CD8-positive, alpha-beta memory T cell (primary cell): Measurements from ENCODE around the gene SPART. TPM values are rescaled to one million over a fixed set of nuclear protein-coding genes. Genes with fewer than 3 reads are reported as not detected.

Experiments used
- CTCF ChIA-PET: fragments of 350-600 bp; sonication (Branson Sonifier 250); formaldehyde crosslinking; loops from one replicate; lab custom pipeline; 2021; ENCODE audit warnings: antibody characterized with exemption; lab: Charles Lee
- POLR2A ChIA-PET: fragments of 350-600 bp; sonication (Branson Sonifier 250); formaldehyde crosslinking; loops from one replicate; lab custom pipeline; 2021; ENCODE audit warnings: antibody characterized with exemption; lab: Charles Lee
- DNase-seq, 5 donors: peaks; one replicate each; pipeline versions ENCODE4 v3.0.0 to v3.0.0-alpha.2; 2020 to 2022; ENCODE audit warnings: mixed read lengths in 1 of 5
- H3K27ac ChIP-seq: one replicate; pipeline ENCODE4 v1.7.0; 2013; ENCODE audit warnings: low read depth, mild to moderate bottlenecking, low read length, moderate library complexity
- H3K27me3 ChIP-seq: 2 replicates; pipeline ENCODE4 v1.7.0; 2013; ENCODE audit warnings: low read length, mild to moderate bottlenecking; ENCODE audit not compliant: insufficient read depth, poor library complexity, severe bottlenecking
- H3K36me3 ChIP-seq: 2 replicates; pipeline ENCODE4 v1.7.0; 2013; ENCODE audit warnings: mild to moderate bottlenecking, low read length, moderate library complexity; ENCODE audit not compliant: insufficient read depth
- H3K4me1 ChIP-seq: 2 replicates; pipeline ENCODE4 v1.7.0; 2013; ENCODE audit warnings: mild to moderate bottlenecking, low read length, moderate library complexity; ENCODE audit not compliant: insufficient read depth
- H3K4me3 ChIP-seq: 2 replicates; pipeline ENCODE4 v1.7.0; 2013; ENCODE audit warnings: mild to moderate bottlenecking, low read length
- H3K9me3 ChIP-seq: 2 replicates; pipeline ENCODE4 v1.7.0; 2013; ENCODE audit warnings: mild to moderate bottlenecking, low read length
- H3K27ac Mint-ChIP-seq, 8 donors: one replicate each; pipeline ENCODE4 v1.8.0; 2020 to 2021; ENCODE audit warnings: mixed read lengths in 8 of 8, mild to moderate bottlenecking in 6 of 8, inconsistent platforms in 3 of 8, moderate library complexity in 3 of 8
- H3K27me3 Mint-ChIP-seq, 2 donors: one replicate each; pipeline ENCODE4 v1.8.0; 2020 to 2021; ENCODE audit warnings: mixed read lengths in 2 of 2, mild to moderate bottlenecking in 1 of 2, moderate library complexity in 1 of 2
- H3K36me3 Mint-ChIP-seq, 3 donors: one replicate each; pipeline ENCODE4 v1.8.0; 2020 to 2021; ENCODE audit warnings: mixed read lengths in 3 of 3, inconsistent platforms in 1 of 3, mild to moderate bottlenecking in 1 of 3
- H3K4me1 Mint-ChIP-seq, 3 donors: one replicate each; pipeline ENCODE4 v1.8.0; 2020 to 2021; ENCODE audit warnings: mixed read lengths in 3 of 3, inconsistent platforms in 1 of 3, mild to moderate bottlenecking in 1 of 3
- H3K4me3 Mint-ChIP-seq, 7 donors: one replicate each; pipeline ENCODE4 v1.8.0; 2020 to 2021; ENCODE audit warnings: mixed read lengths in 7 of 7, mild to moderate bottlenecking in 6 of 7, moderate library complexity in 4 of 7, inconsistent platforms in 2 of 7
- H3K9me3 Mint-ChIP-seq, 5 donors: one replicate each; pipeline ENCODE4 v1.8.0; 2020 to 2022; ENCODE audit warnings: mixed read lengths in 5 of 5, mild to moderate bottlenecking in 3 of 5, moderate library complexity in 2 of 5, inconsistent platforms in 1 of 5
- polyA plus RNA-seq: library from polyadenylated mRNA; unstranded; fragments of 300-500 nt; fragmentation: Illumina TruSeq; gene quantifications from one replicate; pipeline ENCODE4 v1.2.3, GENCODE V29; 2021
- total RNA-seq, 2 experiments: library from RNA; stranded (reverse); gene quantifications; one replicate each; pipeline ENCODE4 v1.2.3, GENCODE V29; 2021

Gene SPART
- total and polyA plus RNA-seq, 3 experiments from 2014 or later = 9.2 to 22.6 (median 10.8) TPM

GRCh38 chr13:36275190-36276002, 70.8 kb downstream of the SPART start:
- DNase-seq = no peak
- Histone ChIP-seq H3K4me3 (no peak overlapping the region), H3K27me3 (no peaks in the 10 kb centered on the region), H3K36me3 (no peaks in the 10 kb centered on the region), H3K4me1 (no peaks in the 10 kb centered on the region), H3K9me3 (no peaks in the 10 kb centered on the region), H3K27ac (no peak overlapping the region)
- no peaks in the 10 kb centered on the region for H3K9me3 Mint-ChIP-seq
- H3K27ac Mint-ChIP-seq = no peak overlapping the region
- H3K27me3 Mint-ChIP-seq = no peaks in the 10 kb centered on the region
- no peak overlapping the region for H3K4me3 Mint-ChIP-seq
- CTCF ChIA-PET = no interaction called here
- no peaks in the 10 kb centered on the region for H3K4me1 Mint-ChIP-seq
- no peaks in the 10 kb centered on the region for H3K36me3 Mint-ChIP-seq
- POLR2A ChIA-PET = no interaction called here

DNA sequence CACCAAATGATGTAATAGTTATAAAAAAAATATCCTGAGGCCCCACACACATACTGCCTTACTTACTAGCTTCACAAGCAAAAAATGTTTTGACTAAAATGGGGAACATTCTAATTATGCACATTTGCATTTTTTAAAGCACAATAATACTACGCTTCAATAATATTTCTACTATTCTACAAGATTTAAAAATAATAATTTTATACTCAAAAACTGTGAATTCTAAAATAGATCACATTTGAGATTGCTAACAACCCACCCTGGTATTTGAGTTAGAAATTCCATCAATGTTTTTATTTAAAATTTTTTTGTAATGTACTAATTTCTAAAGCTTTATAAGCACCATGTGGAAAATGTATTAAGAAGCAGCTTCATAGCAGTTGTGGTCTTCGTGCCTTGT, 72.8 kb downstream of the SPART start:
- Histone ChIP-seq H3K4me1 (no peaks in the 10 kb centered on the region), H3K36me3 (no peaks in the 10 kb centered on the region), H3K27ac (no peak overlapping the region), H3K4me3 (no peak overlapping the region), H3K9me3 (no peaks in the 10 kb centered on the region), H3K27me3 (no peaks in the 10 kb centered on the region)
- DNase-seq = no peak
- ChIA-PET CTCF (no interaction called here), POLR2A (no interaction called here)
- peaks cover 0 to 5% (median 0%) of the 10 kb centered on the region in 5 donors for H3K9me3 Mint-ChIP-seq
- no peak overlapping the region for H3K27ac Mint-ChIP-seq
- H3K27me3 Mint-ChIP-seq = no peaks in the 10 kb centered on the region
- H3K4me3 Mint-ChIP-seq = no peak overlapping the region
- H3K4me1 Mint-ChIP-seq = no peaks in the 10 kb centered on the region
- no peaks in the 10 kb centered on the region for H3K36me3 Mint-ChIP-seq

DNA sequence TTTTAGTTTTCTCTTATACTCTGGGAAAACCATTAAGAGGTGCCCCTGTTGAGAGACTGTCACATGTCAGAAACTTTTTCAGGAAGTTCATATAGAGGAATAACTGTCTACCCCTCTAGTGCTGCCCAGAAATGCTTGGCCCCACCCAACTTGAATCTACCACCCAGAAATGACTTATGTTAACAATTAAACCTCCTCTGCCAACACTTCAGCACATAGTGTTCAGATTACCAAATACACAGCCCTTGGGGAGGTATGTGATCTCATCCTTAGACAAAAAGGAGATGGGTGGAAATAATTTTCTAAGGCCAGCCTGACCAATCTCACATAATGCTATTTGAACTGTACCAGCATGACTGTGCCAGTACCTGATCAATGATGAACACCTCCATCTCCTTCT, 84.2 kb downstream of the SPART start:
- H3K4me3 ChIP-seq = no peak overlapping the region
- no peaks in the 10 kb centered on the region for H3K36me3 ChIP-seq
- ChIA-PET POLR2A (no interaction called here), CTCF (no interaction called here)
- no peaks in the 10 kb centered on the region for H3K27me3 ChIP-seq
- H3K9me3 ChIP-seq = no peaks in the 10 kb centered on the region
- Mint-ChIP-seq H3K4me3 (no peak overlapping the region), H3K36me3 (no peaks in the 10 kb centered on the region), H3K4me1 (no peaks in the 10 kb centered on the region), H3K27me3 (no peaks in the 10 kb centered on the region), H3K27ac (no peak overlapping the region), H3K9me3 (peaks cover 0 to 2% (median 0%) of the 10 kb centered on the region in 5 donors)
- no peak overlapping the region for H3K27ac ChIP-seq
- H3K4me1 ChIP-seq = no peaks in the 10 kb centered on the region
- no peak for DNase-seq

DNA sequence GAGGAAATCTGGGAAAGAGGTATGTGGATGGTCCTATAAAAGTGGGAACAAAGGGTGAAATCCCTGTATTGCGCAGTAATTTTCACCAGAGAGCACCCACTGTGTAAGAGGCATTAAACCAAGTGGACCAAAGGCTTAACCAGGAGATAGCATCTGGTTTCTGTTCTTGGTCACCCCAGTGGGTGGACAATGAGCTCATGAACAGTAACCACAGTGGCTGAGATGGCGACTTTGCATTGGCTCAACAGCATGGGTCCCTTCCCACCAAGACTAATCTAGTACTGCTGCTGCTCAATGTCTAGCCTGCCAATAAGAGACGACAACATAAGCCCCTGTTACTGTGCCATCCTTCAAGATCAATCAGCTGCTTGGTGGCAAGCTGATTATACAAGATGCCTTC, 85.2 kb downstream of the SPART start:
- no peaks in the 10 kb centered on the region for H3K9me3 ChIP-seq
- no peaks in the 10 kb centered on the region for H3K27me3 ChIP-seq
- H3K27me3 Mint-ChIP-seq = no peaks in the 10 kb centered on the region
- H3K4me3 Mint-ChIP-seq = no peak overlapping the region
- ChIA-PET POLR2A (no interaction called here), CTCF (no interaction called here)
- DNase-seq = no peak
- H3K4me3 ChIP-seq = no peak overlapping the region
- H3K9me3 Mint-ChIP-seq = peaks cover 0 to 4% (median 0%) of the 10 kb centered on the region in 5 donors
- no peaks in the 10 kb centered on the region for H3K4me1 Mint-ChIP-seq
- no peak overlapping the region for H3K27ac Mint-ChIP-seq
- no peaks in the 10 kb centered on the region for H3K4me1 ChIP-seq
- no peaks in the 10 kb centered on the region for H3K36me3 ChIP-seq
- H3K36me3 Mint-ChIP-seq = no peaks in the 10 kb centered on the region
- no peak overlapping the region for H3K27ac ChIP-seq

GRCh38 chr13:36259361-36260137, 86.6 kb downstream of the SPART start:
- ChIA-PET CTCF (no interaction called here), POLR2A (no interaction called here)
- Histone ChIP-seq H3K4me1 (no peaks in the 10 kb centered on the region), H3K27me3 (no peaks in the 10 kb centered on the region), H3K27ac (no peak overlapping the region), H3K36me3 (no peaks in the 10 kb centered on the region), H3K4me3 (no peak overlapping the region), H3K9me3 (no peaks in the 10 kb centered on the region)
- no peaks in the 10 kb centered on the region for H3K27me3 Mint-ChIP-seq
- no peak overlapping the region for H3K27ac Mint-ChIP-seq
- H3K36me3 Mint-ChIP-seq = no peaks in the 10 kb centered on the region
- no peak overlapping the region for H3K4me3 Mint-ChIP-seq
- peaks cover 0 to 9% (median 2%) of the 10 kb centered on the region in 5 donors for H3K9me3 Mint-ChIP-seq
- DNase-seq = no peak
- no peaks in the 10 kb centered on the region for H3K4me1 Mint-ChIP-seq

DNA sequence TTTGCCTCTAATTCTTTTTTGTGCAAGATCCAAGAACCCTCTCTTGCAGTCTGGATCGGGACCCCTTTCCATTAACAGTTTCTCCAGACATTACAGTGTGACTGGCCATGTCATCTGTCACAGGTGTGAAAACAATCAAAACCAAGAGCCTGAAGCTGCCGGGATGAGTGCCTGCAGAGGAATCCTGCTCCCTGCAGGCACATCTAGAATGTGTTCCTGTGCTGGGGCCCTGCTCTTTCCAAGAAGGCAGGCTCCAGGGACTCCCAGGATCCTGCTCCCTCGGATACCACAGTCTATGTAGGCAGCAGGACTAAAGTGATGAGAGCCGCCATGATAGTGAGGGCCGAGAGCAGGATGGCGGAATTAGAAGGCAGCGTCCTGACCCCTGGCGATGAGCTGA, 87.4 kb downstream of the SPART start:
- H3K27me3 ChIP-seq = no peaks in the 10 kb centered on the region
- H3K4me3 ChIP-seq = no peak overlapping the region
- no peak overlapping the region for H3K4me3 Mint-ChIP-seq
- CTCF ChIA-PET = no interaction called here
- no peaks in the 10 kb centered on the region for H3K9me3 ChIP-seq
- no peaks in the 10 kb centered on the region for H3K4me1 Mint-ChIP-seq
- H3K36me3 ChIP-seq = no peaks in the 10 kb centered on the region
- H3K27ac Mint-ChIP-seq = no peak overlapping the region
- H3K27ac ChIP-seq = no peak overlapping the region
- peaks cover 0 to 9% (median 2%) of the 10 kb centered on the region in 5 donors for H3K9me3 Mint-ChIP-seq
- POLR2A ChIA-PET = no interaction called here
- H3K4me1 ChIP-seq = no peaks in the 10 kb centered on the region
- no peaks in the 10 kb centered on the region for H3K27me3 Mint-ChIP-seq
- H3K36me3 Mint-ChIP-seq = no peaks in the 10 kb centered on the region
- DNase-seq = no peak

Other genes starting within 250 kb of the SPART start
- gene DCLK1, start 215.0 kb downstream of the SPART start, total RNA-seq = not detected
- gene DCLK1, start 215.0 kb downstream of the SPART start, polyA plus RNA-seq = not detected
- not detected for gene SOHLH2, start 131.8 kb downstream of the SPART start, total RNA-seq
- gene SOHLH2, start 131.8 kb downstream of the SPART start, polyA plus RNA-seq = not detected
- not detected for gene CCDC169, start 48.6 kb downstream of the SPART start, total RNA-seq
- not detected for gene CCDC169, start 48.6 kb downstream of the SPART start, polyA plus RNA-seq
- gene CCNA1, start 86.1 kb upstream of the SPART start, total RNA-seq = not detected
- gene CCNA1, start 86.1 kb upstream of the SPART start, polyA plus RNA-seq = not detected